GM12865 (cell line): ENCODE measurements around the gene POU2AF3.

Source experiments
- DNase-seq: peaks from one replicate; pipeline ENCODE4 v3.0.0; 2010; ENCODE audit warnings: low read depth
- H3K4me3 ChIP-seq: 2 replicates; pipeline ENCODE4 v1.5.1; 2011; ENCODE audit warnings: mild to moderate bottlenecking, low read depth, low read length, control low read depth
- TF ChIP-seq, protein P1 (sequence below): IDR thresholded peaks from 2 replicates; pipeline ENCODE4 v1.5.1; 2011; ENCODE audit warnings: low read length, control low read depth, low read depth, inconsistent platforms; ENCODE audit not compliant: insufficient read depth; ENCODE audit errors: missing control alignments

POU2AF3 gene

DNA sequence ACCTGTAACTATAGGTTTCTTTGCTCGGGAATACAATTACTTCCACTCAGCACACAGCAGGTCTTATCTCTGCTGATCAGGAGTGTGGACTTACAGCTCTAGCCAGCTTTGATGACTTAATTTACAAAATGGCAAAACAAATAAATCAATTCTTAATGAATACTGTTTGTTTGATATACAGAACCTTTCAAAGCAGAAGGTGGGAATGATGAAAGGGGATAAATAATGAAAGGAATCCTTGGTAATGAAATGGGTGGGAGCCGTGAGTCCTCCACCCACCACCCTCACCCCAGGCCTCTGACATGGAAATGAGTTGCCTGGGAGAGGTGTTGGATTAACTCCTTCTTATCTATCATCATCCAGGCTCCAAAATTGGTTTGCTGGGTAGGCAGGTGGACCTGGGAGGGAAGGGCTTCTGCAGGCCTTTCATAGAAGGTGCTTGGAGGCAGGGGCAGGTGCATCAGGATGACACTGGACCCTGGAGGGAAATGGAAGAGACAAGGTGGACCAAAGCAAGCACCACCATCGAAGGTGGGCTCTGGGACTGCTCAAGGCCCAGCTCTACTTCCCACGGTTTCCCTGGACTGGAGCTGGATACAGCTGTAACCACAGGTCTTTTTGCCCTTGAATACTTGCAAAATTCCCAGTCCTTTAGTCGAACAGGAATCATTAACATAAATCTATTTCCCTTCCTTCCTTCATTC, 57.8 kb downstream of the POU2AF3 start:
- no peak for DNase-seq
- no peak overlapping the region for H3K4me3 ChIP-seq
- TF ChIP-seq, protein P1, sequence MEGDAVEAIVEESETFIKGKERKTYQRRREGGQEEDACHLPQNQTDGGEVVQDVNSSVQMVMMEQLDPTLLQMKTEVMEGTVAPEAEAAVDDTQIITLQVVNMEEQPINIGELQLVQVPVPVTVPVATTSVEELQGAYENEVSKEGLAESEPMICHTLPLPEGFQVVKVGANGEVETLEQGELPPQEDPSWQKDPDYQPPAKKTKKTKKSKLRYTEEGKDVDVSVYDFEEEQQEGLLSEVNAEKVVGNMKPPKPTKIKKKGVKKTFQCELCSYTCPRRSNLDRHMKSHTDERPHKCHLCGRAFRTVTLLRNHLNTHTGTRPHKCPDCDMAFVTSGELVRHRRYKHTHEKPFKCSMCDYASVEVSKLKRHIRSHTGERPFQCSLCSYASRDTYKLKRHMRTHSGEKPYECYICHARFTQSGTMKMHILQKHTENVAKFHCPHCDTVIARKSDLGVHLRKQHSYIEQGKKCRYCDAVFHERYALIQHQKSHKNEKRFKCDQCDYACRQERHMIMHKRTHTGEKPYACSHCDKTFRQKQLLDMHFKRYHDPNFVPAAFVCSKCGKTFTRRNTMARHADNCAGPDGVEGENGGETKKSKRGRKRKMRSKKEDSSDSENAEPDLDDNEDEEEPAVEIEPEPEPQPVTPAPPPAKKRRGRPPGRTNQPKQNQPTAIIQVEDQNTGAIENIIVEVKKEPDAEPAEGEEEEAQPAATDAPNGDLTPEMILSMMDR: no peak

DNA sequence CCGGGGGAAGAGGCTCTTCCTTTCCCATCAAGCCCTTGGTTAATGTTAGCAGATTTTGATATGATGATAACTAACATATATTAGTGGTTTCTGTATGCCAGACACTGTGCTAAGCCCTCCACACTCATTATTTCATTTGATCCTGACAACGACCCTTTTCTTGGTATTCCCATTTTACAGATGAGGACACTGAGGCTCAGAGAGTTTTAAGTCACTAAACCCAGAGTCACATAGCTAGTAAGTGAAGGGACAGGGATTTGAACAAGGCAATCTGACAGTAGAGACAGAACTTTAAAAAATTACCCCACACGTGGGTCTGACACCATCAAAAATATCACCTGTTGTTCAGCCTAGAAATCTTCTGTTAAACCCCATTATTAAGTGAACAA, 58.3 kb downstream of the POU2AF3 start:
- H3K4me3 ChIP-seq: no peak overlapping the region
- DNase-seq: no peak
- TF ChIP-seq, protein P1: no peak

- TF ChIP-seq, protein P1: no peak
- peak; percentile 14 for DNase-seq
- no peak overlapping the region for H3K4me3 ChIP-seq
Measured at GRCh38 chr11:111357150-111358037, 59.0 kb downstream of the POU2AF3 start.
